NCI-H2107 (cell line): ENCODE measurements around the gene RNFT2.
"Not testable (repeated sequence)": the region's sequence is repeated elsewhere in the genome, so short reads cannot be mapped to it uniquely, and the experiment has no call there.

Source experiments
- DNase-seq: peaks from one replicate; lab custom pipeline; 2025; lab: John Stamatoyannopoulos, UW

RNFT2 gene

GRCh38 chr12:116744766-116745165 is 6.7 kb downstream of the RNFT2 start:
- DNase-seq, result no peak

GRCh38 chr12:116745554-116745953 is 7.4 kb downstream of the RNFT2 start:
- no peak for DNase-seq

- no peak for DNase-seq
These were observed 11.8 kb downstream of the RNFT2 start for GRCh38 chr12:116749884-116750283.

- no peak for DNase-seq
These were observed 12.2 kb downstream of the RNFT2 start for GRCh38 chr12:116750298-116750697.

- DNase-seq, result not testable (repeated sequence)
These were observed 16.0 kb downstream of the RNFT2 start for GRCh38 chr12:116754097-116754496.

- DNase-seq, result not testable (repeated sequence)
These were observed 16.7 kb downstream of the RNFT2 start for GRCh38 chr12:116754783-116755182.

- no peak for DNase-seq
These were observed 21.9 kb downstream of the RNFT2 start for GRCh38 chr12:116759783-116760621.

- DNase-seq, result no peak
These were observed 22.5 kb downstream of the RNFT2 start for GRCh38 chr12:116760622-116761020.

GRCh38 chr12:116761499-116761898 is 23.4 kb downstream of the RNFT2 start:
- no peak for DNase-seq

- DNase-seq, result peak; percentile 37
These were observed 27.2 kb downstream of the RNFT2 start for GRCh38 chr12:116765271-116765670.

- no peak for DNase-seq
These were observed 28.2 kb downstream of the RNFT2 start for GRCh38 chr12:116766285-116766684.

GRCh38 chr12:116766746-116767145 is 28.6 kb downstream of the RNFT2 start:
- DNase-seq, result no peak

- no peak for DNase-seq
These were observed 33.5 kb downstream of the RNFT2 start for GRCh38 chr12:116771651-116772050.

GRCh38 chr12:116773276-116773731 is 35.2 kb downstream of the RNFT2 start:
- DNase-seq, result no peak

- no peak for DNase-seq
These were observed 35.9 kb downstream of the RNFT2 start for GRCh38 chr12:116774020-116774419.

- DNase-seq, result no peak
These were observed 39.1 kb downstream of the RNFT2 start for GRCh38 chr12:116777245-116777644.

- no peak for DNase-seq
These were observed 41.5 kb downstream of the RNFT2 start for GRCh38 chr12:116779597-116779996.

- no peak for DNase-seq
These were observed 42.8 kb downstream of the RNFT2 start for GRCh38 chr12:116780942-116781341.

GRCh38 chr12:116783525-116784237 is 45.6 kb downstream of the RNFT2 start:
- DNase-seq, result peak; percentile 77

- DNase-seq, result no peak
These were observed 46.1 kb downstream of the RNFT2 start for GRCh38 chr12:116784238-116784612.

GRCh38 chr12:116789562-116789961 is 51.4 kb downstream of the RNFT2 start:
- not testable (repeated sequence) for DNase-seq

GRCh38 chr12:116790066-116790465 is 52.0 kb downstream of the RNFT2 start:
- DNase-seq, result no peak

GRCh38 chr12:116792403-116792802 is 54.3 kb downstream of the RNFT2 start:
- DNase-seq, result no peak
